HG02884 (cell line): ENCODE measurements around the gene EPB42.
"Not testable (repeated sequence)": the region's sequence is repeated elsewhere in the genome, so short reads cannot be mapped to it uniquely, and the experiment has no call there.

Experiments
- ATAC-seq: cut with Tn5 transposase; IDR thresholded peaks from one replicate; pipeline ENCODE4 v1.9.1; 2021; ENCODE audit warnings: mild to moderate bottlenecking, moderate library complexity; ENCODE audit not compliant: unreplicated experiment

Gene EPB42

DNA sequence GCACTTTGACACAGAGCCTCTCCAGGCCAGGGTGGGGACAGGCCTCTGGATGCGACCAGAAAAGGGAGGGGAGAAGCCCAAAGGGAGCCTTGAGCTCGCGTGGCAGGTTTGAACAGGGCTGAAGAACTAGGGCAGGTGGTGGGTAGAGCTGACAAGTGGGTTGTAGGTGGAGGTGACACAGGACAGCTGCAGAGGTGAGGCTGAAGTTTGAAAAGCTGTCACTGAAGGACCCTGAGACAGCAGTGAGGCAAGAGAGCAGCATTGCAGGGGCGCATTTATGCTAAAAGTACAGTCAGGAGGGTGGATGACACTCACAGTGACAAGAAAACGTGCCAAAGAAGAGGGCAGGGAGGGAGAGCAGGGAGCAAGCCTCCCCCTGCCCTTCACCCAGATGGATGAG lies 21.8 kb upstream of the EPB42 start:
- no peak for ATAC-seq

DNA sequence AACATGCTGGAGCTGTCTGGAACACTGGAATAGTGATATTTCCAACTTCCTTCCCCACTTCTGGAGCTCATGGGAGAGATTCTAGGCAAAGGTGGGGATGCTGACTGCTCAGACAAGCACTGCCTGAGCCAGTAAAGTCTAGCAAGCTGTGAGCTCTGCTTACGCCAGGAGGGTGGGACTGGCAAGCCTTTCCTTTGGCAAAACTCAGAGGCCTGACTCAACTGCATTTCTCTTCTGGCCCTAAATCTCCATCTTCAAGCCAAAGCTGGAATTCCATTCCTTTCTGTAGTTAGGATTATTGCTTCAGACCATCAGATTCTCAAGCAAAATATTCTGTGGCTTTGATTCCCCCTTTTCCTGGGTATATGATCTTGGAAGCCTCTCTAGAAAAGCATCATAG lies 20.3 kb upstream of the EPB42 start:
- ATAC-seq: no peak

DNA sequence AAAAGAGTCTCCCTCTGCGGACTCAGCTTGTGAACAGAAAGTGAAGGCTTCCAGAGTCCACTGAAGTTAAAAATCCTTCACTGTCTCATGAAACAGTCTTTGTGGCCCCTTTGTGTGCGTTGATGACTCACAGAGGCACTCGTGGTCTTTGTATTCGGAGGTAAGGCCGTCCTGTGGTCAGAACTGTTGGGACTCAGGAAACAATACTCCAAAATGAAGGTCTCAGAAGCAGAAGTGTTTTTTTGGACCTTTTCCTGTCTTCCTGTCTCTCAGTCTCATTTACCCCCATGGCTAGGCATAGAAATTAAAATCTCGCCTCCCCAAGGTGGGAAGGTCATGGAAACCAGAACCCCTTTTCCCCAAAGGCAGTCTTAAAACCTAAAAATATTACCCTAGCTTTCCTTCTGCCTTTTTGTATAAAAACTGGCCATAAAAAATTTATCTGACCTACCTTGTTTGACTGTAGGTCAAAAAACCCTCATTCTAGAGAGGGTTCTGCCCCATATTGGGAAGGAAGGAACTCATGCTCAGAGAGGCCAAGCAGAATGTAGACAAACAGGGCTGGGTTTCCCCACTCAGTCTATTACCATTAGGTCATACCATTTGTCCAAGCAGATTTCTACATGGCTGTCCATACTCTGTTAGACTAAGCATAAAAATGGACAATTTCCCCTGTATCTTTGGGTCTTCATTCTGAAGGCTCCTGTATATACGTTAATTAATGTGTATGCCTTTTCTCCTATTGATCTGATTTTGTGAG lies 19.1 kb upstream of the EPB42 start:
- ATAC-seq: no peak

DNA sequence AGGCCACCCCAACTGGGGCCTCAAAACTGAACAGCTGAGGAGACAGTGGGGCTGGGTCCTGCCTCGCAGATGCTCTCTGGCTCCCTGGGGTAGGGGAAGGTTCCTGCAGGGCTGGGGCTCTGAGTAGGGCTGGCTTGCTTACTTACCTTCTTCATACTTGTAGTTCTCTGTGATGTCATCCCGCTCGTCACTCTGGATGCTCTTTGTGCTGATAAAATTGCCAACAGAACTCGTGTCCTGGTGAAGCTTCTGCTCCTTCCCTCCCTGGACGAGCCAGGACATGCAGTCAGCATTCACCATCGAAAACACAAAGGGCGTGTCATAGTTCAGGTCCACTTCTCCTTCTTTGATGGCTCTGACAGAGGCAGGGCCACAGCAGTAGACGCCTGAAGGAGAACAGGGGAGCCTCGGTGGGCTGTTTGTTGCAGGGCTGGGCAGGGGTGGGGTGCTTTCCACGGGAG lies 17.9 kb upstream of the EPB42 start:
- no peak for ATAC-seq

DNA sequence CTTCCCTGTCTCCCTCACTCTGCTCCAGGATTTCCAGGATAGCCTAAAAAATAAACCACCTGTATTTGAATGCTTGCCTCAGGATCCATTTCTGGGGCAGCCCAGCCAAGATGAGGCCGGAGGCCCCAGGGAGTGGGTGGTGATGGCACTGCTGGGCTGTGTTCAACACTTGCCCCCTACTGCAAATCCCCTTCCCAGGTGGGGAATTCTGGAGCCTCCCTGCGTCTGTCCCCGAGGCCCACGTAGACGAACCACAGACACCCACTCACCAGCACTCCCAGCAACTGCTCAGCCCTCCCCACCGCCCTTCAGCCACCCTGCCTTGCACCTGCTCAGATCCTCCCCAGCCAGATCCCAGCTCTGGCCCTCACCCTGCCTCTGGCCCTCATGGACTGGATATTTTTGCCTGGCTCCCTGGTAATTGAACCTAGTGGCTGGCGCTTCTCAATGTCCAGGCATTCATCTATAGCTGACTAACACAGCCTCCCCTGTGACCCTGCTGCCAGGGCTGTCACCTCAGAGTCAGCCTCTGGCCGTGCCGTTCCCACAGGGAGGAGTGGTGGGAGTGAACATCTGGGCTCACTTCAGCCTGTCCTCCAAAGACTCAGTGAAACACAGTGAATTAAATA lies 17.1 kb upstream of the EPB42 start:
- no peak for ATAC-seq

DNA sequence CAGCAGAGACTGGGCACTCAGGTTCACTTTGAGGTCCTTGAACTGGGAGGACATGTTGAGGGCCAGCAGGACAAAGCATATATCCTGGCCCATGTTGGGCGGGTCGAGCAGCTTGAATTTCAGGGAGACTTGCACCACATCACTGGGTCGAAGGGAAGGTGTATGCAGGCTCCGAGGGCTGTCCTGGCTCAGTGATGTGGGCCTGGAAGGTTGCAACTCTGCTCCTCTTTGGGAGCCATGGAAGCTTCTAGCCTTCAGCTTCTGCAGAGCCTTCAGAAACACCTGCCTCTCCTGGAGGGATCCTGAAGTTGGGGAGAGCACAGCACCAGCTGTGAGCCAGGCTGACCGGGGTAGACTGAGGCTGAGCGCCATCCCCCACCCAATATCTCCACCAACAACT lies 14.7 kb upstream of the EPB42 start:
- no peak for ATAC-seq

DNA sequence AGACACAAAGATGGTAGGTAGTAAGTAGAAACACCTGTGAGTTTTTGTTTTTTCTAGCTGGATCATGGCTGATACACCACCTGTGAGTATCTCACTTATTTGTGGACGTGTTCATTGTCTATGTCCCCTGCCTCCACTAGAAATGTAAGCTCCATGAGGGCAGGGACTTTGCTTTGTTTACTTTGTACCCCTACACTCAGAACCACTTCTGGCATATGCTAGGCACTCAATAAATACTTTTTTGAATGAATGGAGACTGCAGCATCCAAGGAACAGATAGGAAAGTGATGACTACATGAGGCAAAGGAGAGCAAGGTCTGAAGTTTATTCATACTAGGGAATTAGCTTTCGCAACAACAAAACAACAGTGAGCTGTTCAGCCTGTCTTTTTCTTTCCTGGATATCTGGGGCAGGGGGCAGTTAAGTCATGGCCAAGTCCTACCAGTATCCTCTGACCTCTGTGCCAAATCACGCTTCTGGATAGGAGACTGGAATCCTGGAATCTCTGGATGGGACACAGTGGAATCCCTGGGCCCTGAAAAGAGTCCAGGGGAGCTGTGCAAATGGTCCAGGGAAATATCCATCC lies 11.6 kb upstream of the EPB42 start:
- ATAC-seq: no peak

DNA sequence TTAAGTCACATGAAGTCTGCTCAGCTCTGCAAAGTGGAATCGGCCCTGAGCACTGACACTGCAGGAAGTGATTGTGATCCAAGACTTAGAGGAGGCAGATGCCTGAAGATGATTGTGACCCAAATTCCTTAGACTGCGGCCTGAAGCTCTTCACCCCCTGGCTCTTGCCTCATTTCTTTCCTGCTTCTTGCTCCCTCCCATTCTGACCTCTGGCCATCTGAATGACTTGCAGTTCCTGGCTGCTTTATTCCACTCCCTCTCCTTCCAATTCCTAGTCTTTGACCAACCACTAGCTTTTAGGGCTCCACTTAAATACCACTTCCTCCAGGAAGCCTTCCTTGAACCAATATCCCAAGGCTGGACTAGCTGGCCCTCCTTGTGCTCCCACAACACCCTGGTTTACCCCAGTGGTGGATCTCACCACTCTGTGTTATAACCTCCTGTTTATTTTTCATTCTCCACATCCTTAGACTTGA lies 9.9 kb upstream of the EPB42 start:
- no peak for ATAC-seq

DNA sequence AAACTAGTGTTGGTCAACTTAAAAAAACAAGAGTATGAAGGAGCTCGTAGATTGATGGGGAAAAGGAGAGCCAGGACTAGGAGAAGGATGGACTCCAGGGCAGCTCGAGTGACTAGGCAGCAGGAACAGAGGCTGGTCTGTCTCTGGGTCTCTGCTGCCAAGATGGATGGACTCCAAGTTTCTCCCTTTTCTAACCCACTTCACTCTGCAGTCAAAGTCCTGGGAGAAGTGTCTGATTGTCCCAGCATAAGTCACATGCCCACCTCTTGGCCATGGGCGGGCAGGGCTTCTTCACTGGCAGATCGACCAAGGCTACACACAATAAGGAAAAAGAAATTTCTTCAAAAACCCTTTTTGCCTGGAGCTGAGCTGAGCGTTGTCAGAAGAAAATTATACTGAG lies 9.2 kb upstream of the EPB42 start:
- no peak for ATAC-seq

DNA sequence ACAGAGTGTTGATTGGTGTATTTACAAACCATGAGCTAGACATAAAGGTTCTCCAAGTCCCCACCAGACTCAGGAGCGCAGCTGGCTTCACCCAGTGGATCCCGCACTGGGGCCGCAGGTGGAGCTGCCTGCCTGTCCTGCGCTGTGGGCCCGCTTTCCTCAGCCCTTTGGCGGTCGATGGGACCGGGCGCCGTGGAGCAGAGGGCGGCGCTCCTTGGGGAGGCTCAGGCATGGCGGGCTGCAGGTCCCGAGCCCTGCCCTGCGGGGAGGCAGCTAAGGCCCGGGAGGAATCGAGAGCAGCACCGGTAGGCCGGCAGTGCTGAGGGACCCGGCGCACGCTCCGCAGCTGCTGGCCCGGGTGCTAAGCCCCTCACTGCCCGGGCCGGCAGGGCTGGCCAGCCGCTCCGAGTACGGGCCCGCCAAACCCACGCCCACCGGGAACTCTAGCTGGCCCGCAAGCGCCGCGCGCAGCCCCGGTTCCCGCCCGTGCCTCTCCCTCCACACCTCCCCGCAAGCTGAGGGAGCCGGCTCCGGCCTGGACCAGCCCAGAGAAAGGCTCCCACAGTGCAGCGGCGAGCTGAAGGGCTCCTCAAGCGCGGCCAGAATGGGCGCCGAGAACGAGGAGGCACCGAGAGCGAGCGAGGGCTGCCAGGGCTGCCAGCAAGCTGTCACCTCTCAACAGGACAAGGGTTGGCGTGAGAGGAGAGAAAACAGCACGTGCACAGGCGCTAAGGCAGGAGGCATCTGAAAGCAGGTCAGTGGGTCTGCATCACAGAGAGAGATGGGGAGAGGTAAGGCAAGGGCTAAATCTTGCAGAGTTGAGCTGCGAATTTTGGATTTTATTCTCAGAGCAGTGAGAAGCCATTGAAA lies 5.9 kb upstream of the EPB42 start:
- no peak for ATAC-seq

DNA sequence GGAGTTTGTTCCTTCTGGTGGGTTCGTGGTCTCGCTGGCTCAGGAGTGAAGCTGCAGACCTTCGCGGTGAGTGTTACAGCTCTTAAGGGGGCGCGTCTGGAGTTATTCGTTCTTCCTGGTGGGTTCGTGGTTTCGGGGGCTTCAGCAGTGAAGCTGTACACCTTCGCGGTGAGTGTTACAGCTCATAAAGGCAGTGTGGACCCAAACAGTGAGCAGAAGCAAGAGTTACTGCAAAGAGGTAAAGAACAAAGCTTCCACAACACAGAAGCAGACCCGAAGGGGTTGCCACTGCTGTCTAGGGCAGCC lies 5.1 kb upstream of the EPB42 start:
- not testable (repeated sequence) for ATAC-seq

DNA sequence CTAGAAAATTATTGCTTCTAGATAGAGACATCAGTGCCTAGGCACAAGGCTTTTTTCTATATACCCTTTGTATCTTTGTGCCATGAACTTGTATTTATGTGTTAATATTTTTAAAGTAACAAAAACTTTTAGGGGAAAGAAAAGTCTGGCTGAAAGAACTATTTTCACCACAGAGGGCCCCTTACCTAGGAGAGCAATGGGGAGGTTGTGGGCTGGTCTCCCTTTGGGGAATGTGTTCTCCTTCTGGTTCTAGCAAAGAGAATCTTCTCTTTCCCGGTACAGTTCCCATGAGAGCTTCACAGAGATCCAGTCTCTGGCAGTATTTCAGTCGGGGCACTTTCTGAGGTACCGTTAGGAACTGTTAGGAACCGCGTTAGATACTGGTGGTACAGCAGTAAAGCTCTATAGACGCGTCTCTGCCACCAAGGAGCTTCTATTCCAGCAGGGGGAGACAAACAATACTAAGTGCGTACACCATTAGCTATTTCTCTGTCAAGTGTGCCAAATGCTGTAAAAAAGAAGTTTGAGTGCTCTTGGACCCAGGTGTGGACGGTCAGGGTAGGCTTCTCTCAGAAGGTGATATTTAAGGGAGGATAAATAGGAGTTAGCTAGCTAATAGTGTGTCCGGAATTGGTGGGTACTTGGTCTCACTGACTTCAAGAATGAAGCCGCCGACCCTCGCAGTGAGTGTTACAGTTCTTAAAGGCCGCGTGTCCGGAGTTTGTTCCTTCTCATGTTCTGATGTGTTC lies 4.6 kb upstream of the EPB42 start:
- no peak for ATAC-seq

DNA sequence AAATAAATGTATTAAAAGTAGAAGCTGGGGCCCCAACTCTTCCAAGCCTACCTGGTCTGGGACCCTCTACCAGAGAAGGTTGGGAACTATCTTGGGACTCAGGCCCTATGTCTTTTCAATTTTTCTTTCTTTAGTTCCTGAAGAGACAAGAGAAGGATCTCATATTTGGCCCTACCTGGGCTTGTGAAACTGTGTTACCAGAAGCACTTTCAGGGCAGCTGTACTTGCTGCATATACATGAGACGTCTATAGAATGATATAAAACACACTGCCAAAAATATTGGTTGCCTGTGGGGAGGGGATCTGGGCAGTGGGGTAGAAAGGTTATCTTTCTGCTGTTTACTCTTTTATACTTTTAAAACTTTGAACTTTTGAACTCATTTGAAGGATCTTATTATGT lies 604 bp upstream of the EPB42 start:
- ATAC-seq: no peak

DNA sequence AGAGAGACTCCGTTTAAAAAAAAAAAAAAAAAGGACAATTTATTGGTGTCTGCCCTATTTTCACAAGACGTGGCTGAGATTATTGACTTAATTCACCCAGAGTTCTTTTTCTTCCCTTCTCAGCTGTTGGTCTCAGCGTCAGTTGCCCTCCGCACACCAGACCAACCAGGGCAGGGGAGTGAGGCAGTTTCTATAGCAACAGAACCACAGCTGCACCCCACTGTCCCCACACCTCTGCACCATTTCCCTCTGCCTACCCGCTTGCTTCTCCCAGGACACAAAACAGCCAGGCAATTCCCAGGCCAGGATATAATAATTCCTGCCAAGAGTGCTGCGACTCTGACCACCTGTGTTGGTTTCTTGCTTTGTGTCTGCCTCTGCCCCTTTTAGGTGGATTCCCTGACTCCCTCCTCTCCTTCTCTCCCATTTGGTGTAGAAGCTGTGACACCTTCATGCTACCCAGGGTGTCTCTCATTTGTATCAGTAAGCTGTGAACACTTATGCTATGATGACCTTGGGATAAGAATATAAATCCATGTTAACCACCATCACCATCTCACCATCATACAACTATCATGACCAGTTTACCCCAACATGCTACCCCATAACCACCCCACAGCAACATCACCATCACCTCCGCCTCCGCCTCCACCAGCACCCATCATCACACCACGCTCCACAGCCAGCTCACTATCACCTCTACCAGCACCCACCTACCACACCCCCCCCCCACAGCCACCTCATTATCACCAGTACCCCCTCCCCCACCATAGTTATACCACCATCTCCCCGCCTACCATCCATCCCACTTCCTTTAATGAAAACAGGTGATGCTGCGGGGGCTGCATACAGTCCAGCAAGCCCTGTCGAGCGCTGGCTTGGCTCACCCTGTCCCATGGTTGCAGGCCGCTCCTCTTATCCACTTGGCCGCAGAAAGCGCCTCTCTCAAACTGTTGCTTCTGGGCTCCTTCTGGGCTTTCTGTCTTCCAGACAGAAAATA lies 589 bp downstream of the EPB42 start:
- ATAC-seq: no peak

DNA sequence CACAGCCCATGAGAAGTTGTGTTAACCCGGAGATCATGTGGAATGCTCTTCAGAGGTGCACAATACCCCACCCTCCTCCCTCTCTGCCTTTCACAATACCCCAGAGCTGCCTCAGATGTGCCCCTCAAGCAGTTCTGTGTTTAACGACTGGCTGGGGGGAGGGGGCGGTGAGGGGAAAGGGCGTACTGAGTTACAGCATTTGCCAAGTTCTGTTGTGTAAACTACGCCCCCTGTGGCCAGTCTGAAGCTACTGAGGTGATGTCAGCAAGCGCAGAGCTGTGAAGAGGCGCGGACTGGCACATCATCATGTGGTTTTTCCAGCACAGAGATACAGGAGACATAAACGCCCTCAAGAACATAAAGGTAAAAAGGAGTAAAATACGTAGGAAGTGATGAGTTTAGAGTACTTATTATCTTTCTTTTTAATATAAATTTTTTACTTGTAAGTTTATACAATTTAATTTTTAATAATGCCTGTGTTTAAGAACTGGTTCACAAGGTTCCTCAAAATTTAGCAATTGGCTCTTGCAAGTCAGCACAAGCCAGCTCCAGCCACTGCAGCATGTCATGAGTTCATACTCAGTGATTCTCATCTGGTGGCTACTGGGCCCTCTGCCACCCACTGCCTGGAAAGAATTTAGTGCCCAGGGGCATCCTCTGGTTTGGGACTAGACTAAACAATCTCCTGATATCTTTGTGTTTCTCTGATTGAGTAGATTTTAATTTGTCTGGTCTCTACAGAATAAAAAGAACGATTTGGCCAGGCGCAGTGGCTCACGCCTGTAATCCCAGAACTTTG lies 1.7 kb downstream of the EPB42 start:
- no peak for ATAC-seq

DNA sequence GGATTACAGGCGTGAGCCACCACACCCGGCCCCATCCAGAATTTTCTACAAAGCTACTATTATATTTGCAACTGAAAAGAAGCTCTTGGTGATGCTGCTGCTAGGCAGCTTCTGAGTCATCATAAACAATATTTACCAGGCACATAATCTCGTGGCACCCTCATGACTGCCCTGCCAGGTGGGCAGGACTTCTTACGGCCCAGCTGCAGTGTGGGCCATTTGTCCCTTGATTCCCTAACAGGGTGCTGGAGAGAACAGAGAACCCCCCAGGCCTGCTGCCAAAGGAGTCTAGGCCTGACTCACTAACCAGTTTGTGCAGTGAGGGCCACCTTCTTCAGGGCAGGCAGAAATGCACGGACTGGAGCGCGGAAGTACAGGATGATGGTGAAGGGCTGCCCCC lies 4.9 kb downstream of the EPB42 start:
- no peak for ATAC-seq

DNA sequence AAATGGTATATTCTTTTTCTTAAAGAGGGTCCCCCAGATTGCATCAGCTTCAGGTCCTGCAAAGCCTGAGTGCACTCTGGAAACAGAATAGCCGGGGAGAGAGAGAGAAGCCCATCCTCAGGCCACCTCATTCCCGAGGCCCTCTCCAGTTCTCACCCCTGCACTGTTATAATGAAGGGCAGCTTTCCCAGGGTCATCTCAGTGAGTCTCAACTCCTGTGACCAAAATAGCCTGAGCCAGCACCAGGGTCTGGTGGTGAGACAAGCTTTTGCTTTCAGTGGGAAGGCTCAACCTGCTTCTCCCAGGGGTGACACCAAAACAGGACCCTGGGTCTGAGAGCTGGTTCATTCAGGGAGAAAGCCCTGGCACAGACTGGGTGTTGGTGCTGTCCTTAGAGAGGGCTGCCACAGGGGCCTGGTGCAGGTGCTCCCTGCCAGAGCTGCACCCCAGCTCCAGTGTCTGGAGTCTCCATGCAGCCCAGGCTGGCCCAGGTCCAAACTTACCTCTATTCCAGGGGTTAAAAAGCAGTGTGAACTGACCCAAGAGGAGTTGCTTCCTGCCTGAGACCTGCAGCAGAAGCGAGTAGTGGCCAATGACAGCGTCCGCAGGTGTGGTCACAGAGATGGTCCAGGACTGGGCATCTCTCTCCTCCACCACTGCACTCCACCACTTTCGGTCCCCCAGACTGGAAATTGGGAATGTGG lies 6.1 kb downstream of the EPB42 start:
- ATAC-seq: no peak

DNA sequence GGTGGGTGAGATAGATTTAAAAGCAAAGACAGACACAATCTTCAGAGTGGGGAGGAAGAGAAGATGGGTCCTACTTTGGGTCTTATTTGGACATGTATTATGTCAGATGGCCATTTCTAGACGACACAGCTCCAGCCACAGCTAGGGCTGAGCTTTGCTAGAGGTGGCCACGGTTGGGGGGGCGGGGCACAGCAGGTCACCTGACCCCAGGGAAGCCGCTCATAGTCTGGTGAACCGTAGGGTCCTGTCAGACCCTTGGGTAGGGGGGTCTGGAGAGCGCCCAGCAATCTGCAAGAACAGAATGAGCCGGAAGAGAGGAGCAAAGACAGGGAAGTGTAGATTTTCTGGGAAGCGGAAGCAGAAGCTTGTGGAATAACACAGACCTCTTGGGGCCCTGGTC lies 6.6 kb downstream of the EPB42 start:
- ATAC-seq: no peak
